Ecto neural progenitor cell (in vitro differentiated cells): ENCODE data around the gene MYO16.

Experiments used
- DNase-seq: peaks from one replicate; pipeline ENCODE4 v3.0.0-alpha.2; 2018; ENCODE audit warnings: low spot score

MYO16 gene

GRCh38 chr13:109154546-109154945, 525.1 kb downstream of the MYO16 start:
- no peak for DNase-seq

GRCh38 chr13:109154966-109155761, 525.8 kb downstream of the MYO16 start:
- DNase-seq = no peak

GRCh38 chr13:109156181-109156935, 526.9 kb downstream of the MYO16 start:
- no peak for DNase-seq

GRCh38 chr13:109157275-109157674, 527.9 kb downstream of the MYO16 start:
- no peak for DNase-seq

GRCh38 chr13:109158383-109158782, 529.0 kb downstream of the MYO16 start:
- DNase-seq = no peak

GRCh38 chr13:109159650-109160309, 530.4 kb downstream of the MYO16 start:
- DNase-seq = no peak

GRCh38 chr13:109160357-109160756, 530.9 kb downstream of the MYO16 start:
- DNase-seq = no peak

DNA sequence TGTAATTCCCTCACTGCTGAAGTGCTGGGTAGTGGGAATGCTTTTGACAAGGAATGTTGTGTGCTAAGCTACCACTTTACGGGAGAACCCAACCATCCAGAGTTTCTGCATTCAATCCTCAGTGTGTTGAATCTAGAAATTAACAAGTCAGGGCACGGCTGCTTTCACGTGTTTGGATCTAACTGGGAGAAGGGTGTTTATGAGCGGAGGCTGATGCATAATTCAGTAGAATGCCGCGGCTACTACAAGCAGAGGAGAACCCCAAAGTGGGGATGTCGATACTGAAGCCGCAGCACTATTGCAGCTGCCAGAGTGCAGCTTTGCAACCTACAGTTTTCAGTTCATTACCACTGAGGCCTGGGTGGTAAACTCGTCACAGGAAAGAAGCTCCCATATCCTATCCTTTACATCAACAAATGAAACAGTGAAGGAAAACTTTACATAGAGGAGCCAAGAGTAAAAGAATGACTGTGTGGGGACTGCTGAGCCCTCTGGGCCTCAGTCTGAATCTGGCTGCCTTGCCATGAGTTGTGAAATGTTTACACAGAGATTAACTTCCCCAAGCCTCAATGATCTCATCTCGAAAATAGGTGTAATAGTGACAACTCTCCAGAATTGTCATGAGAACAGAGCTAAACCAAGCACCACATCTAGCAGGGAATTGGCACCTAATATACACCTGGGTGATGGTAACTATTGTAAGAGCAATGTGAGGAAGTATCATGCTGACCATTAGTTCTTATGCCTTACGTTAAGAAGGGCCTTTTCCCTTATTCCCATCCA, 531.7 kb downstream of the MYO16 start:
- no peak for DNase-seq

GRCh38 chr13:109162248-109163036, 533.0 kb downstream of the MYO16 start:
- DNase-seq = no peak

- no peak for DNase-seq
Observed at GRCh38 chr13:109163037-109163379, 533.6 kb downstream of the MYO16 start.

DNA sequence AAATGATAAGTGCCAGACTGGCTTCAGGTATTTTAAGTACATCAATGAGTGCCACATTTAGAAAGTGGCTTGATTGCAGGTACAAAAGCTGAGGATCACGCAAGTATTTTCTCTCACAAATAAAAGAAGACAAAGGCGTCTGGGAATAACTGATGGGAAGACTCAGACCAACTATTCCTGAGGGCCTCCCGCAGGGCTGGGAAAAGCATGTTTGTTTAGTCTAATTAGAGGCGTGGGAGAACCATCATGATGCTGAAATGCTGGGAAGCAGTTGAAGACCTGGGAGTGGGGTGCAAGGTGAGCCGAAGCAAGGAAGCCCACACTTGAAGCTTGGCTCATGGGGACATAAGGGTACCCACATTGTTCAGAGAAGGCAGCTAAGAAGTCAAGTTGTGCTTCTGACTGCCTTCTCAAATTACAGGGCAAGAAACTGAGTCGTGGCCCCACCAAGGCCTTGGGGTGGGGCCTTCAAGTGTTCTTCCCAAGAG, 536.0 kb downstream of the MYO16 start:
- no peak for DNase-seq

- DNase-seq = no peak
Observed at GRCh38 chr13:109166804-109167203, 537.4 kb downstream of the MYO16 start.

DNA sequence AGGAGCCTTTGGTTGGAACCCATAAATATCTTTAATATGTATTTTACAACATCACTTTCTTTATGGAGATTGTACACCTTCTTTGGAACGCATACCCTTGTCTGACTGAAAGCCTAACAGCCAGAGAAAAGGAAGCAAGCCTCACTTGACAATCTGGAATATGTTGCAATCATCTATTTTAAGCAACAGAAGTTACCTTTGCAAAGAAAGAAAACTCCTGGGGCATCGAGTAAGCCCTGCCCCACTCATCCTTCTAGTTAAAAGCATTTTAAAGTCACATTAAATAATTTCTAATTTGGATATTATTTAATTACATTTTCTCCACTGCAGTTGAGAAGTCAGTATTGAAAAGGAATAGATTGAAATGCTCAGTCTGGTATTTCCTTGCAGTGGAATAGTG, 542.7 kb downstream of the MYO16 start:
- DNase-seq = no peak

DNA sequence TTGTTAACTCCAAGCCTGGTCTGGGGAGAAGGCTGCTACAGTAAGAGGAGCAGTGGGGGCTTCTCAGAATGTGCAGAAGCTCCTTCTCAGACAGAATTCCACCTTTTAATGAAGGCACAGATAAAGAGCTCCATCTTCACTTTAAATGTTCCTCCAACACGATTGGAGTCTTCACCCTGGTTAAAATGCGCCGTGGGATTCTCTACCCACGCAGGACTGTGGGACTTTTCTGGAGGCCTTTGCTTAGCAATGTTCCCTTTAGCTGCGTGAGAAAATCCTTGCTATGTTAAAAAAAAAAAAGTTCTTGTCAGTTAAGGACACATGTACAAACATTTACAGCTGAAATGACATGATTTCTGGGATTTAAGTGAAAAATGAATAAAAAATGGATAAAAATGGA, 546.3 kb downstream of the MYO16 start:
- DNase-seq = no peak

DNA sequence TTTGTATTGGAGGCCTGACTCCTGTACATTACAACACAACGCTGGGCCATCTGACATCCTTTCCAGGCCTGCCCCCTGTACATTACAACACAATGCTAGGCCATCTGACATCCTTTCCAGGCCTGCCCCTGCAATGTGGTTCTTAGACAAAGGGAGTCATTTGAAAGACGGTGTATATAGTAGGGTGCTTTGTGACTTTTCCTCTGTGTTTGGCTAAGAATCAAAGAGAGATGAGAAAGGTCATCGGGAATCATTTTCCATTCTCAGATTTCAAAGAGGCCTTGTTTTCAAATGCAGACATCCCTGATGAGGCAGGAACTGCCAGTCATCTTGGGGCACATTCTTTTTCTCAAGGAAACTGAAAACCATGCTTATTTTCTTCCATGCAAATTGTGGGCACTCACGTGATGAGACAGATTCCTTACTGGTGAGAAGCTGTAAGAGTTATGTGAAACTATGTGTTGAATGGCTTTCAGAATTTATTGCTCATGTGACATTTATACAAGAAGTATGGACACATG, 551.6 kb downstream of the MYO16 start:
- DNase-seq = no peak

GRCh38 chr13:109182777-109183465, 553.5 kb downstream of the MYO16 start:
- DNase-seq = no peak

DNA sequence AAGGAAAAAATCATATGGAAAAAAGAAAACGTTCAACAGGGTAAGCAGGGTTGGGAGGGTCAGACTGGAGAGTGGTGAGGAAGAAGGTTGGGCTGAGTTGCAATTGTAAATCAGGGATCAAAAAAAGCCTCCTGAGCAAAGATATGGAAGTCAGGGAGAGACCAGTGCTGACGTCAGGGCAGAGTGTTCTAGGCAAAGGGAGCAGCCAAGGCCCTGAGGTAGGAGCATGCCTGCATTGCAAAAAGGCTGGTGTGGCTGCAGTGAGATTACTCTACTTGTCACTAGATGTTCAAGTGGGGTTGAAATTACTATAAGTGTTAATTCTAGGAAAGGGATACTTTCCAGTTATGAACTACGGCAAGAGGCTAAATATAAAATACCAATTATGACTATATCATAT, 562.0 kb downstream of the MYO16 start:
- no peak for DNase-seq

GRCh38 chr13:109192306-109192705, 562.9 kb downstream of the MYO16 start:
- no peak for DNase-seq

- peak; percentile 63 for DNase-seq
Observed at GRCh38 chr13:109196948-109197347, 567.5 kb downstream of the MYO16 start.

- DNase-seq = no peak
Observed at GRCh38 chr13:109198585-109198984, 569.2 kb downstream of the MYO16 start.
